ENCODE data around the gene FBH1. TPM values are rescaled to one million over a fixed set of nuclear protein-coding genes. Genes with fewer than 3 reads are reported as not detected.
"Not testable (repeated sequence)": the region's sequence is repeated elsewhere in the genome, so short reads cannot be mapped to it uniquely, and the experiment has no call there.

FBH1 gene
- total RNA-seq, 1 donor from 2014 or later, result 84.5 TPM

- no peak for DNase-seq (ENCODE audit: extremely low read depth, low read depth, low spot score)
Observed at GRCh38 chr10:5956146-5956936, 66.3 kb downstream of the FBH1 start.

DNA sequence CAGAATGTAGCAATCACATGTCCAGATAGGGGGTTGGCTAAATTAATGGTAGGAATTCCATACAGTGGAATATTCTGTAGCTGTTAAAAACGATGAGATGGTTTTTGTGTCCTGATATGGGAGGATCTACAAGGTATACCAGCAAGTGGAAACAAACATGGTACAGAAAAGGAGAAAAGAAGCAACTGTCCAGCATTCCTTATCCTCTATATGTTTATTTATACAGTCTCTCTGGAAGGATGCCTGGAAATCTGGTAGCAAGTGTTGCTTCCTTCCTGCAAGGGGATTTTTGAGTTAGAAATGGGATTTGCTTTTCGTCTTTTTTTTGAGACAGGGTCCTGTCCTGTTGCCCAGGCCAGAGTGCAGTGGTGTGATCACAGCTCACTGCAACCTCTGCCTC, 68.0 kb downstream of the FBH1 start:
- DNase-seq (ENCODE audit: extremely low read depth, low read depth, low spot score), result no peak

- DNase-seq (ENCODE audit: extremely low read depth, low read depth, low spot score), result no peak
Observed at GRCh38 chr10:5958675-5959074, 68.6 kb downstream of the FBH1 start.

DNA sequence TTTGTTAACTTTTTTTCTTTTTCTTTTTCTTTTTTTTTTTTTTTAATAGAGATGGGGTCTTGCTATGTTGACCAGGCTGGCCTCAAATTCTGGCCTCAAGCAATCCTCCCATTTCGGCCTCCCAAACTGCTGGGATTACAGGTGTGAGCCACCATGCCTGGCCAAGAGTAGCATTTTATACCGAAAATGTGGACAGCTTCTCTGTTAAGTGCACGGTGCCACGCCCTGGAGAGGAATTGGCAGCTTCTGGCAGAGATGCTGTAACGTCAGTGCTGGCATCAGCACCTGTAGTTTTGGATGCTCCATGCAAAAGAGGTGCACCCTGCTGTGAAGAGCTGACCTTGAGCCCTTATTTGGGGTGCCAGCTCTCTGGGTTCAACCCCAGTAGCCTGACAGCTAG, 69.1 kb downstream of the FBH1 start:
- no peak for DNase-seq (ENCODE audit: extremely low read depth, low read depth, low spot score)

GRCh38 chr10:5959581-5960069, 69.6 kb downstream of the FBH1 start:
- no peak for DNase-seq (ENCODE audit: extremely low read depth, low read depth, low spot score)

GRCh38 chr10:5960070-5960972, 70.3 kb downstream of the FBH1 start:
- DNase-seq (ENCODE audit: extremely low read depth, low read depth, low spot score), result no peak

GRCh38 chr10:5960973-5961275, 70.9 kb downstream of the FBH1 start:
- DNase-seq (ENCODE audit: extremely low read depth, low read depth, low spot score), result not testable (repeated sequence)

GRCh38 chr10:5961405-5962100, 71.5 kb downstream of the FBH1 start:
- DNase-seq (ENCODE audit: extremely low read depth, low read depth, low spot score), result no peak

DNA sequence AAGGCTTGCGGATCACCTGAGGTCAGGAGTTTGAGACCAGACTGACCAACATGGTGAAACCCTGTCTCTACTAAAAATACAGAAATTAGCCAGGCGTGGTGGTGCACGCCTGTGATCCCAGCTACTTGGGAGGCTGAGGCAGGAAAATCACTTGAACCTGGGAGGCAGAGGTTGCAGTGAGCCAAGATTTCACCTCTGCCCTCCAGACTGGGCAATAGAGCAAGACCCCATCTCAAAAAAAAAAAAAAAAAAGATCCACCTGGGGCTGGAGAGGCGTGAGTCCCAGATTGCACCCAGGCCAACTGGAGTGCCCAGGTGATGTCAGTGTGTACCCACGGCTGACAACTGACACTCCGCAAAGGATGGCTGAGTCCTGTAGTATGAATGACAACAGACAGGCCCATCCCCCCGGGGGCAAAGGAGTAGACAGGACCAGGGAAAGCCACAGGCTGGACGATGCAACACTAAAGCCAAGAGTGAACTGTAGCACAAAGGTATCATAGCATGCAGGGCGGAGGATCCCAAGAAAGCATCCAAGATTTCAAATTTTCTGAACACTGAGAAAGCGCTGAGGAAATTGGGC, 72.4 kb downstream of the FBH1 start:
- DNase-seq (ENCODE audit: extremely low read depth, low read depth, low spot score), result not testable (repeated sequence)

GRCh38 chr10:5963071-5963470, 73.0 kb downstream of the FBH1 start:
- DNase-seq (ENCODE audit: extremely low read depth, low read depth, low spot score), result no peak

DNA sequence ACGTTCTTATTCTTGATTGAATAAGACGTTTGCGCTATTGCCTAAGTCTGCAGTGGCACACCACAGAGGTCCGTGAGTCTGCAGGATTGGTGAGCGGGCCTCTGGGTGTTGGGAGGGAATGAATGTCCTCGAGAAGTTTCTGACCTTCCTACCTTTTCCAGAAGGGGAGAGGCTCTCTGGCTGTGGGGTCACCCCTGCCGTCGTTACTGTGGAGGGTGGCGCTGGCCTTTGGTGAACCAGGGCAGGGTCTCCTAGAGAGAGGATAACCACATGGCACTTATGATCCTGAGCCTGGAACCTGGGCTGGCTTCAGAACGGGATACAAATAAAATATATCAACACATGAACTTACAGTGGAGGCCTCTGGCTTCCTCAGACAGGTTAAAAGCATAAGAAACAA, 73.5 kb downstream of the FBH1 start:
- no peak for DNase-seq (ENCODE audit: extremely low read depth, low read depth, low spot score)

DNA sequence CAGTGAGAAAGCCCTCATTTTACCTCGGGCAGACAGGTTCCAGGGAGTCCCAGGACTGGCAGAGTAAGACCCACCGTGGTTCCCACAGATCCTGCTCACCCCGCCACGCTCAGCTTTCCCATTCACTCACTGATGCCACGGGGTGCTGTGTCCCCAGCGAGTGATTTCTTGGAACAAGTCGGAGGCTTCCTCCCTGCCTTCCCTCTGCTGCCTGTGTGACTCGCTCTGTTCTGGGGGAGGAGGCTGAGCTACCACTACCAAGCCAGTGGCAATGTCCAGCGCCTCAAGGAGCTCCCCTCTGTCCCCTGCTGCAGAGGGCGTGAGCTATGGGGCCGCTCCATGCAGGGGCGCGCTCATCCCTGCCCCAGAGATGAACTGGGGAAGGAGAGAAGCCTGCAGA, 74.7 kb downstream of the FBH1 start:
- DNase-seq (ENCODE audit: extremely low read depth, low read depth, low spot score), result no peak

- no peak for DNase-seq (ENCODE audit: extremely low read depth, low read depth, low spot score)
Observed at GRCh38 chr10:5965266-5965665, 75.2 kb downstream of the FBH1 start.

- no peak for DNase-seq (ENCODE audit: extremely low read depth, low read depth, low spot score)
Observed at GRCh38 chr10:5968037-5968680, 78.1 kb downstream of the FBH1 start.

DNA sequence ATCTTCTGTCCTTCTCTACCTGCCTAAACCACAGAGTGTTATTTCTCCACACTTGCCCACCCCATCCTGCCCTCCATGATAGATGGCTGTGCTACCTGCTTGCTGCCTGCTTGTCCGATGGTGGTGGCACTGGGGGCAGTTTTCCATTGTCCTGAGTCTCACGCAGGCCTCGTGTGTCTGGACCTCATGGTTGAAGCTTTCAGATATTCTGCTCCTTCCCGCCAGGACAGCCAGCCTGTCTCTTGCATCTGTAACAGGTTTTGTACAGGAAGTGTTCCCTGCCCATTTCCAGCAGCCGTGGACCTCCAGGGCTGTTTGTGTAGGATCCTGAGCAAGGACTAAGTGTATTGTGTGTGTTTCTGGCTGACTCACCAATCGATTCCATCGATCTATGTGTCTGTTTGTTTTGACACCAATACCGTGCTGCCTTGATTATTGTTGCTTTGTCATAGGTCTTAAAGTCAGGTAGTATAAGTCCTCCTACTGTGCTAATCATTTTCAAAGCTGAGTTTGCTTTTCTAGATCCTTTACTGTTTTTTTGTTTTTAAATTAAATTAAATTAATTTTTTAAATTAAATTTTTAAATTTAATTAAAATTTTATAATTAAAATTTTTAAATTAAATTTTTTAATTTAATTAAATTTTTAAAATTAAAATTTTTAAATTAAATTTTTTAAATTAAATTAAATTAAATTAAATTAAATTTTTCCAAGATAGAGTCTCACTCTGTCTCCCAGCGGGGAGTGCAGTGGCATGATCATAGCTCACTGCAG, 78.8 kb downstream of the FBH1 start:
- no peak for DNase-seq (ENCODE audit: extremely low read depth, low read depth, low spot score)

- DNase-seq (ENCODE audit: extremely low read depth, low read depth, low spot score), result no peak
Observed at GRCh38 chr10:5970066-5970465, 80.0 kb downstream of the FBH1 start.

- DNase-seq (ENCODE audit: extremely low read depth, low read depth, low spot score), result no peak
Observed at GRCh38 chr10:5970527-5970926, 80.5 kb downstream of the FBH1 start.

DNA sequence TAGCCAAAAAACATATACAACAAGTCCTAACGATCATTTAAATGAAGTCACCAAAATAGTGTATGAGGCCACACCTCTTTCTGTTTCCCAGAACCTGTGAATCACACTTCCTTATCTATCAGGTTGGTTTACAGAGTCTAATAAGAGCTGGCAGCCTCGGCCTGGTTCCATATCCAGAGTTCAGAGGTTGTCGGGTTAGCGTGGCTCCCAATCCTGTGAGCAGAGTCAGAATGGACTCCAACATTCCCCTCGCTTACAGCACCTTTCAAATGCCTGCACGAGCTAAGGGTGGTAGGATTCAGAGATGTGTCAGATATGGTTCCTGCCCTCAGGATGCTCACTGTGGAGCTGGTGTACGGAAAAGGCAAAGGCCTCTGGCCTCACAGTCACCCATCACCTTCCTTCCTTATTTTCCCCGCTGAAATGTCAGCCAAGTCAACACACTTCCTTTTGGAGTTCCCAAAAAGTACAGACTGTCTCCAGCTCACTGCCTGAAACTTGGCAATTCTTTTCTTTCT, 81.3 kb downstream of the FBH1 start:
- no peak for DNase-seq (ENCODE audit: extremely low read depth, low read depth, low spot score)

DNA sequence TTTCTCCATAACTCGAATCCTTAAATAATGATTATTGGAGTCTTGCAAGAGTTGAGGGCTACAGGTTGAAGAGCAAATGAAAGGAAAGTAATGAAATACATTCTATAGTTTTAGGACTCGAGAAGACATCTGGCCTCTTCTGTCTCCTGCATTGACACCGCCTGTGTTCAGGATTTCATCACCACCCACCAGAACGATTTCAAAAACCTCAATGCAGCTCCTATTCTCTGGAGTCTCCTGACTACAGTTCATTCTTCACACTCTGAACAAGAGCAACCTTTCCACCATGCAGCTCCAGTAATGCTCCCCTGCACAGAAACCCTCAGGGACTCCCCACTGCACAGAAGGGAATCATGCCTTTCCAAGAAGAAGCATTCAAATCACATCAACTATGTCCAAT, 81.8 kb downstream of the FBH1 start:
- no peak for DNase-seq (ENCODE audit: extremely low read depth, low read depth, low spot score)

Data from glomerular endothelial cell (primary cell).